ENCODE data around the gene USP6NL. TPM values are rescaled to one million over a fixed set of nuclear protein-coding genes. Genes with fewer than 3 reads are reported as not detected.

USP6NL gene
- total RNA-seq, 1 experiment from 2014 or later: 13.0 TPM

DNA sequence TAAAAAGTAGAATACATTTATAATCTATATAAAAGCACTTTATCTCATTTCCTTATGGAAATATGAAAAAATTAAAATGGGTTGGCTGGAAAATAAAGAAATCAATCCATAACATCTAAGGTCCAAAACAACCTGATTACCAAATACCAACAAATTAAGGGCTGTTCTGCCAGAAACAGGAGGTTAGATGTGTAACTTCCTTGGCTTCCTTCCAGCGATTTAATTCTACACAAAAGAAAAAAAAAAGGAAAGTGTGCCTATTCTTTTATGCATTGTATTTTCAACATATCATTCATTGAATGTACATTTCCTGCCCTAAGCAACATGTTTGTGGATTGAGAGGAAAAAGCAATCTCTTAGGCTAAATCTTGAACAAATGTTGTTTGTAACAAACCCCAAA, 36.2 kb upstream of the USP6NL start:
- no peak overlapping the region for H3K4me2 ChIP-seq (ENCODE audit: low read length)
- DNase-seq (no peak), ATAC-seq (no peak)
- no peaks in the 10 kb centered on the region for H3K79me2 ChIP-seq (ENCODE audit: low read length)
- no peak overlapping the region for H2AFZ ChIP-seq (ENCODE audit: low read length)
- no peak for TF ChIP-seq EZH2 (IDR thresholded peaks at IDR 0.05; ENCODE audit: low read length, unreplicated experiment)
- TF ChIP-seq EZH2phosphoT487 (IDR thresholded peaks at IDR 0.05; ENCODE audit: borderline replicate concordance, low read length): no peak
- TF ChIP-seq CTCF (conservative IDR thresholded peaks at IDR 0.05; ENCODE audit: low read depth, low read length): no peak
- no peaks in the 10 kb centered on the region for H4K20me1 ChIP-seq (ENCODE audit: low read length)
- POLR2A ChIA-PET (ENCODE audit: unreplicated experiment): no interaction called here
- no peaks in the 10 kb centered on the region for H3K4me1 ChIP-seq (ENCODE audit: insufficient read depth, low read length)
- H3K36me3 ChIP-seq (ENCODE audit: low read depth, low read length): no peaks in the 10 kb centered on the region
- H3K9me2 ChIP-seq (replicated peaks; ENCODE audit: low read length): no peaks in the 10 kb centered on the region
- H3K27me3 ChIP-seq (ENCODE audit: low read length): no peaks in the 10 kb centered on the region
- no peaks in the 10 kb centered on the region for H3F3A ChIP-seq (ENCODE audit: low read length, unreplicated experiment)
- intact Hi-C loops (cut with micrococcal nuclease): no loop called here
- no peaks in the 10 kb centered on the region for H3K9me3 ChIP-seq (ENCODE audit: low read length)
- no TSS peak for BruUV-seq (replicated peaks)
- H3K9ac ChIP-seq (ENCODE audit: low read length): no peak overlapping the region
- no peak overlapping the region for H3K27ac ChIP-seq (ENCODE audit: low read length)
- CTCF ChIA-PET: no interaction called here
- H3K4me3 ChIP-seq (ENCODE audit: low read length): no peak overlapping the region

DNA sequence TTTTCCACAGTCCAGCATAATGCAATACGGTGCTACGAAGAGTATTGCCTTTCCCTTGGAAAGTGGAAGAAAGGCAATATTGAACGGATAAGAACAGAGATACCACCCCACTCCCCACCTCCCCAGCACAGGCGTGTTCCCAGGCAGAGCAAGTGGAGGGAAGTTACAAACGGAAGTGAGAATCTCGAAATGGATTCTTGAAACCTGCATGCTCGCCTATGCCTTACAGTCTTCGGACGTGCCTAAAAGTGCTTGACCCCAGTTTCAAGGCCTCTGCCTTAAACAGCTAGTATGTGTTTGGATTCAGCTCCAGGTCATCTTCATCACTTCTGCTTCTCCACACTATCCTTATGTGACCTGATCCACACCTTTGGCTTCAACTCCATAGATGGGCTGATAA, 35.0 kb upstream of the USP6NL start:
- Histone ChIP-seq H3K9me2 (replicated peaks; ENCODE audit: low read length) (no peaks in the 10 kb centered on the region), H3K9me3 (ENCODE audit: low read length) (no peaks in the 10 kb centered on the region), H3K27ac (ENCODE audit: low read length) (no peak overlapping the region), H3F3A (ENCODE audit: low read length, unreplicated experiment) (no peaks in the 10 kb centered on the region), H3K36me3 (ENCODE audit: low read depth, low read length) (no peaks in the 10 kb centered on the region), H3K4me1 (ENCODE audit: insufficient read depth, low read length) (no peaks in the 10 kb centered on the region), H2AFZ (ENCODE audit: low read length) (no peak overlapping the region), H4K20me1 (ENCODE audit: low read length) (no peaks in the 10 kb centered on the region), H3K4me3 (ENCODE audit: low read length) (no peak overlapping the region), H3K27me3 (ENCODE audit: low read length) (no peaks in the 10 kb centered on the region), H3K79me2 (ENCODE audit: low read length) (no peaks in the 10 kb centered on the region), H3K4me2 (ENCODE audit: low read length) (no peak overlapping the region), H3K9ac (ENCODE audit: low read length) (no peak overlapping the region)
- BruUV-seq (replicated peaks): no TSS peak
- ATAC-seq (no peak), DNase-seq (no peak)
- CTCF ChIA-PET: no interaction called here
- TF ChIP-seq EZH2phosphoT487 (IDR thresholded peaks at IDR 0.05; ENCODE audit: borderline replicate concordance, low read length) (no peak), CTCF (conservative IDR thresholded peaks at IDR 0.05; ENCODE audit: low read depth, low read length) (no peak), EZH2 (IDR thresholded peaks at IDR 0.05; ENCODE audit: low read length, unreplicated experiment) (no peak)
- intact Hi-C loops (cut with micrococcal nuclease): no loop called here
- POLR2A ChIA-PET (ENCODE audit: unreplicated experiment): no interaction called here

DNA sequence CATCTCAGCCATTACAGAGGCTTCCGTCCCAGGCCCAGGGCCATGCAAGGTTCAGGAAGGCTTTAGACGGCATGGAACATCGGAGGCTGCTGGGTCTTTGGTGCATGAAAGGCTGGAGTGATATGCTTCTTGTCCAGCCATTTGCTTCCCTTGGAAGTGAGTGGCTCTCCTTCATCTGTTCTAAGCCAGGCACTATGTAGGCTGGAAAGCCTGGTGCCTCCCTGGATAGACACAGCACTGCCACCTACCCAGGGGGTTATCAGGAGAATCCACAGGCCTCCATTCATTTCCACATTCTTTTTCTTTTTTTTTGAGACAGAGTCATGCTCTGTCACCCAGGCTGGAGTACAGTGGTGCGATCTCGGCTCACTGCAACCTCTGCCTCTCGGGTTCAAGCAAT, 31.6 kb upstream of the USP6NL start:
- no peaks in the 10 kb centered on the region for H3K79me2 ChIP-seq (ENCODE audit: low read length)
- no peaks in the 10 kb centered on the region for H3F3A ChIP-seq (ENCODE audit: low read length, unreplicated experiment)
- TF ChIP-seq EZH2 (IDR thresholded peaks at IDR 0.05; ENCODE audit: low read length, unreplicated experiment) (no peak), CTCF (conservative IDR thresholded peaks at IDR 0.05; ENCODE audit: low read depth, low read length) (no peak), EZH2phosphoT487 (IDR thresholded peaks at IDR 0.05; ENCODE audit: borderline replicate concordance, low read length) (no peak)
- no TSS peak for BruUV-seq (replicated peaks)
- no peak overlapping the region for H2AFZ ChIP-seq (ENCODE audit: low read length)
- H3K4me3 ChIP-seq (ENCODE audit: low read length): no peak overlapping the region
- H3K4me1 ChIP-seq (ENCODE audit: insufficient read depth, low read length): no peaks in the 10 kb centered on the region
- H3K4me2 ChIP-seq (ENCODE audit: low read length): no peak overlapping the region
- intact Hi-C loops (cut with micrococcal nuclease): no loop called here
- no peaks in the 10 kb centered on the region for H3K27me3 ChIP-seq (ENCODE audit: low read length)
- ChIA-PET POLR2A (ENCODE audit: unreplicated experiment) (no interaction called here), CTCF (no interaction called here)
- H3K9me3 ChIP-seq (ENCODE audit: low read length): no peaks in the 10 kb centered on the region
- no peak overlapping the region for H3K9ac ChIP-seq (ENCODE audit: low read length)
- no peak for ATAC-seq
- H3K9me2 ChIP-seq (replicated peaks; ENCODE audit: low read length): no peaks in the 10 kb centered on the region
- H4K20me1 ChIP-seq (ENCODE audit: low read length): no peaks in the 10 kb centered on the region
- DNase-seq: no peak
- H3K27ac ChIP-seq (ENCODE audit: low read length): no peak overlapping the region
- H3K36me3 ChIP-seq (ENCODE audit: low read depth, low read length): no peaks in the 10 kb centered on the region

All from PC-3 (cell line).